H9 (cell line): ENCODE results near the gene LMX1B. TPM values are rescaled to one million over a fixed set of nuclear protein-coding genes. Genes with fewer than 3 reads are reported as not detected.

Experiments
- DNase-seq: peaks from one replicate; pipeline ENCODE4 v3.0.0-alpha.2; 2017
- H2AFZ ChIP-seq: one replicate; pipeline ENCODE4 v1.6.1; 2013; ENCODE audit warnings: mild to moderate bottlenecking, low read length, control low read depth, moderate library complexity
- H2AK5ac ChIP-seq: 2 replicates; pipeline ENCODE4 v1.6.1; 2013; ENCODE audit warnings: low read length, control low read depth, mixed read lengths; ENCODE audit not compliant: insufficient read length
- H2BK120ac ChIP-seq: one replicate; pipeline ENCODE4 v1.6.1; 2013; ENCODE audit warnings: low read depth, mild to moderate bottlenecking, low read length, control low read depth, inconsistent platforms; ENCODE audit not compliant: poor library complexity, severe bottlenecking
- H2BK12ac ChIP-seq: 2 replicates; pipeline ENCODE4 v1.6.1; 2013; ENCODE audit warnings: low read length, control low read depth, mixed read lengths, low read depth; ENCODE audit not compliant: insufficient read length
- H2BK15ac ChIP-seq: 2 replicates; pipeline ENCODE4 v1.6.1; 2013; ENCODE audit warnings: low read depth, low read length, control low read depth
- H2BK20ac ChIP-seq: one replicate; pipeline ENCODE4 v1.6.1; 2013; ENCODE audit warnings: low read depth, mild to moderate bottlenecking, low read length, control low read depth, inconsistent platforms; ENCODE audit not compliant: poor library complexity, severe bottlenecking
- H2BK5ac ChIP-seq: 2 replicates; pipeline ENCODE4 v1.6.1; 2013; ENCODE audit warnings: low read length, control low read depth, mixed read lengths; ENCODE audit not compliant: insufficient read length
- H3K14ac ChIP-seq: 2 replicates; pipeline ENCODE4 v1.6.1; 2013; ENCODE audit warnings: low read length, control low read depth; ENCODE audit not compliant: insufficient read depth
- H3K18ac ChIP-seq: 2 replicates; pipeline ENCODE4 v1.6.1; 2013; ENCODE audit warnings: low read depth, mild to moderate bottlenecking, mixed read lengths, low read length, control low read depth; ENCODE audit not compliant: insufficient read length
- H3K23ac ChIP-seq: 2 replicates; pipeline ENCODE4 v1.6.1; 2013; ENCODE audit warnings: low read length, control low read depth, mixed read lengths, low read depth; ENCODE audit not compliant: insufficient read length
- H3K23me2 ChIP-seq: 2 replicates; pipeline ENCODE4 v1.6.1; 2013; ENCODE audit warnings: low read depth, mild to moderate bottlenecking, mixed read lengths, low read length, control low read depth; ENCODE audit not compliant: insufficient read length, poor library complexity, severe bottlenecking
- H3K27ac ChIP-seq: 2 replicates; pipeline ENCODE4 v1.5.1; 2013; ENCODE audit warnings: low read length, control low read depth, mixed read lengths, low read depth; ENCODE audit not compliant: insufficient read length
- H3K27me3 ChIP-seq: 2 replicates; pipeline ENCODE4 v1.6.1; 2013; ENCODE audit warnings: low read length, control low read depth, inconsistent platforms; ENCODE audit not compliant: insufficient read depth
- H3K4ac ChIP-seq: 2 replicates; pipeline ENCODE4 v1.6.1; 2013; ENCODE audit warnings: low read depth, mild to moderate bottlenecking, control low read depth, inconsistent platforms, low read length, moderate library complexity
- H3K4me1 ChIP-seq: 2 replicates; pipeline ENCODE4 v1.6.1; 2013; ENCODE audit warnings: low read length, control low read depth, inconsistent platforms; ENCODE audit not compliant: insufficient read depth
- H3K4me2 ChIP-seq: 2 replicates; pipeline ENCODE4 v1.6.1; 2013; ENCODE audit warnings: low read length, control low read depth, mixed read lengths; ENCODE audit not compliant: insufficient read length, insufficient read depth
- H3K56ac ChIP-seq: 2 replicates; pipeline ENCODE4 v1.6.1; 2013; ENCODE audit warnings: low read depth, mild to moderate bottlenecking, mixed read lengths, low read length, control low read depth; ENCODE audit not compliant: insufficient read length
- H3K79me1 ChIP-seq: 2 replicates; pipeline ENCODE4 v1.6.1; 2013; ENCODE audit warnings: low read depth, mild to moderate bottlenecking, moderate library complexity, low read length, control low read depth, inconsistent platforms; ENCODE audit not compliant: insufficient read depth, poor library complexity, severe bottlenecking
- H3K79me2 ChIP-seq: 2 replicates; pipeline ENCODE4 v1.6.1; 2013; ENCODE audit warnings: low read length, control low read depth, inconsistent platforms; ENCODE audit not compliant: insufficient read depth
- H3K9ac ChIP-seq: 2 replicates; pipeline ENCODE4 v1.6.1; 2013; ENCODE audit warnings: low read length, control low read depth, mixed read lengths; ENCODE audit not compliant: insufficient read length; ENCODE audit errors: extremely low read depth
- H3K9me3 ChIP-seq: one replicate; pipeline ENCODE4 v1.6.1; 2013; ENCODE audit warnings: low read depth, low read length, inconsistent platforms; ENCODE audit not compliant: control insufficient read depth
- H3T11ph ChIP-seq: one replicate; pipeline ENCODE4 v1.6.1; 2013; ENCODE audit warnings: mild to moderate bottlenecking, low read length, control low read depth, inconsistent platforms
- H4K20me1 ChIP-seq: one replicate; pipeline ENCODE4 v1.6.1; 2013; ENCODE audit not compliant: control insufficient read depth, insufficient read length, insufficient read depth
- H4K5ac ChIP-seq: 2 replicates; pipeline ENCODE4 v1.6.1; 2013; ENCODE audit warnings: low read depth, mild to moderate bottlenecking, mixed read lengths, low read length, control low read depth; ENCODE audit not compliant: insufficient read length
- H4K8ac ChIP-seq: replicated peaks from 2 replicates; pipeline ENCODE4 v1.6.1; 2013; ENCODE audit warnings: low read length, control low read depth, mixed read lengths, low read depth; ENCODE audit not compliant: insufficient read length
- H4K91ac ChIP-seq: 2 replicates; pipeline ENCODE4 v1.6.1; 2013; ENCODE audit warnings: low read depth, mild to moderate bottlenecking, moderate library complexity, mixed read lengths, low read length, control low read depth; ENCODE audit not compliant: insufficient read length
- H3K27ac Mint-ChIP-seq, 3 experiments: 2 replicates in 2 of 3; 3 replicates in 1 of 3; pipeline ENCODE4 v1.8.0; 2020 to 2021; ENCODE audit warnings: mixed read lengths in 3 of 3, mild to moderate bottlenecking in 1 of 3, moderate library complexity in 1 of 3
- H3K27me3 Mint-ChIP-seq: 2 replicates; pipeline ENCODE4 v1.8.0; 2021; ENCODE audit warnings: low read depth, mild to moderate bottlenecking, moderate library complexity, mixed read lengths
- H3K36me3 Mint-ChIP-seq, 3 experiments: 2 replicates in 2 of 3; 3 replicates in 1 of 3; pipeline ENCODE4 v1.8.0; 2020 to 2021; ENCODE audit warnings: low read depth in 3 of 3, mixed read lengths in 3 of 3; ENCODE audit not compliant: insufficient read depth in 1 of 3
- H3K4me1 Mint-ChIP-seq, 2 experiments: 2 replicates each; pipeline ENCODE4 v1.8.0; 2020; ENCODE audit warnings: mixed read lengths in 2 of 2
- H3K4me3 Mint-ChIP-seq, 2 experiments: 2 replicates in 1 of 2; 3 replicates in 1 of 2; pipeline ENCODE4 v1.8.0; 2020 to 2021; ENCODE audit warnings: mild to moderate bottlenecking in 2 of 2, mixed read lengths in 2 of 2, moderate library complexity in 1 of 2
- H3K9me3 Mint-ChIP-seq, 2 experiments: 2 replicates in 1 of 2; 3 replicates in 1 of 2; pipeline ENCODE4 v1.8.0; 2020; ENCODE audit warnings: mild to moderate bottlenecking in 2 of 2, mixed read lengths in 2 of 2, moderate library complexity in 1 of 2
- WGBS: extraction: QIAGEN DNeasy Blood & Tissue Kit; methylation state at CpG from one replicate; pipeline ENCODE4 v1.1.7; 2013; ENCODE audit warnings: missing lambda C conversion rate, low lambda C conversion rate, mixed read lengths; ENCODE audit not compliant: insufficient read length; ENCODE audit errors: extremely low coverage; 5-methylcytosine and 5-hydroxymethylcytosine counted together
- total RNA-seq: library from RNA; stranded (reverse); gene quantifications from 2 replicates; pipeline ENCODE4 v1.2.1, GENCODE V29; 2021
- TF ChIP-seq, protein P1 (sequence below): fragments of 200-600 bp; sonication (generic); conservative IDR thresholded peaks from 3 replicates; pipeline ENCODE4 v1.8.0; 2021; ENCODE audit warnings: antibody characterized with exemption, mild to moderate bottlenecking

The LMX1B gene
- total RNA-seq, 1 experiment from 2014 or later, result 0.85 TPM

DNA sequence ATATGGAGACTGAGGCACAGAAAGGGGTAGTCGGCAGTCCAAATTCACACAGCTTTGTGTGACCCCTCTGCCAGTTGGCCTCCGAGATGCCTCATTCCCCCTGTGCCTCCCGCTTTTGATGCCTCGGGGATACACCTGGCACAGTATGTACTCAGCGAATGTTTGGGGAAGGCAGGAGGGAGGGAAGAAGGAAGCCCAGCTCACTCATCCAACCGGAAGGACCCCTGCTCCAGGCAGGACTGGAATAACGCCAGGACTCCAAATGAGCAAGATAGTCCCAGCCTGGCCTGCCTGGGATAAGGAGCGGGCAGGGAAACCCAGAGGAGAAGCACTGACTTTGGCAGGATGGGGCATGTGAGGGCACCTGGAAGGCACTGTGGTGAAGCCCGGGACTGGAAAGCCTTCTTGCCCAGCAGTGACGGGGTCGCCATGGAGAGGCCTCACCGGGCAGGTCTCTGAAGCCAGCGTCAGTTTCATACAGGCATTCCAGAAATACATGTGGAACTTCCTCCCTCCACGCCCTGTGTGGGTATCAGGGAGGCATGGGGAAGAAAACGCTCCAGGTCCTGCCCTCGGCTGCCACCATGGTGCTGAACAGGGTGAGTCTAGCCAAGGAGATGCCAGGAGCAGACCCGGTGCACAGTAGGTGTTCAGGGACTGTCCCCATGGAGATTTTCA is 20.3 kb downstream of the LMX1B start:
- H2AK5ac ChIP-seq, result no peak overlapping the region
- no peaks in the 10 kb centered on the region for H3K79me2 ChIP-seq
- no peaks in the 10 kb centered on the region for H3K4me1 ChIP-seq
- H3K27me3 ChIP-seq, result peaks cover 44% of the 10 kb centered on the region
- peaks cover 5% of the 10 kb centered on the region for H3K23me2 ChIP-seq
- H3K27ac ChIP-seq, result no peak overlapping the region
- H2BK5ac ChIP-seq, result no peak overlapping the region
- H3K56ac ChIP-seq, result no peak overlapping the region
- H3K14ac ChIP-seq, result no peak overlapping the region; the same call in 1 of the 2 replicates
- no peak overlapping the region for H4K8ac ChIP-seq
- no peaks in the 10 kb centered on the region for H3K79me1 ChIP-seq
- no peak overlapping the region for H2BK15ac ChIP-seq
- H2BK20ac ChIP-seq, result no peak overlapping the region
- Mint-ChIP-seq H3K36me3 (no peaks in the 10 kb centered on the region; a peak in 1 of 7 replicates), H3K27ac (no peak overlapping the region), H3K4me3 (no peak overlapping the region), H3K4me1 (peaks cover 6 to 42% of the 10 kb centered on the region in 2 experiments), H3K27me3 (peaks cover 100% of the 10 kb centered on the region), H3K9me3 (no peaks in the 10 kb centered on the region; a peak in 1 of 5 replicates)
- H4K91ac ChIP-seq, result no peak overlapping the region
- no peak overlapping the region for H3K4me2 ChIP-seq
- no peak overlapping the region for H3K23ac ChIP-seq
- no peaks in the 10 kb centered on the region for H3K9me3 ChIP-seq
- H2AFZ ChIP-seq, result no peak overlapping the region
- no peak overlapping the region for H3K9ac ChIP-seq
- no peak overlapping the region for H4K5ac ChIP-seq
- H2BK120ac ChIP-seq, result no peak overlapping the region
- H4K20me1 ChIP-seq, result no peaks in the 10 kb centered on the region
- H2BK12ac ChIP-seq, result no peak overlapping the region
- WGBS, result no CpG with 5 or more reads among the region's 17 CpGs
- no peak for DNase-seq
- H3T11ph ChIP-seq, result no peak overlapping the region
- H3K4ac ChIP-seq, result no peak overlapping the region
- TF ChIP-seq, protein P1, sequence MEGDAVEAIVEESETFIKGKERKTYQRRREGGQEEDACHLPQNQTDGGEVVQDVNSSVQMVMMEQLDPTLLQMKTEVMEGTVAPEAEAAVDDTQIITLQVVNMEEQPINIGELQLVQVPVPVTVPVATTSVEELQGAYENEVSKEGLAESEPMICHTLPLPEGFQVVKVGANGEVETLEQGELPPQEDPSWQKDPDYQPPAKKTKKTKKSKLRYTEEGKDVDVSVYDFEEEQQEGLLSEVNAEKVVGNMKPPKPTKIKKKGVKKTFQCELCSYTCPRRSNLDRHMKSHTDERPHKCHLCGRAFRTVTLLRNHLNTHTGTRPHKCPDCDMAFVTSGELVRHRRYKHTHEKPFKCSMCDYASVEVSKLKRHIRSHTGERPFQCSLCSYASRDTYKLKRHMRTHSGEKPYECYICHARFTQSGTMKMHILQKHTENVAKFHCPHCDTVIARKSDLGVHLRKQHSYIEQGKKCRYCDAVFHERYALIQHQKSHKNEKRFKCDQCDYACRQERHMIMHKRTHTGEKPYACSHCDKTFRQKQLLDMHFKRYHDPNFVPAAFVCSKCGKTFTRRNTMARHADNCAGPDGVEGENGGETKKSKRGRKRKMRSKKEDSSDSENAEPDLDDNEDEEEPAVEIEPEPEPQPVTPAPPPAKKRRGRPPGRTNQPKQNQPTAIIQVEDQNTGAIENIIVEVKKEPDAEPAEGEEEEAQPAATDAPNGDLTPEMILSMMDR, result no peak
- no peak overlapping the region for H3K18ac ChIP-seq
